ENCODE results near the gene COA1.

GRCh38 chr7:43694399-43694748, 34.9 kb downstream of the COA1 start:
- TF ChIP-seq CTCF (conservative IDR thresholded peaks at IDR 0.05 in 1 of 2, IDR thresholded peaks at IDR 0.05 in 1 of 2; ENCODE audit: extremely low read depth in 1 of 2, insufficient read depth in 1 of 2, low read depth in 1 of 2, low read length in 2 of 2): no peak
- TF ChIP-seq EZH2 (IDR thresholded peaks at IDR 0.05; ENCODE audit: borderline replicate concordance, low read length): no peak

Data from mammary epithelial cell (primary cell).